ENCODE measurements around the gene CADM3. TPM values are rescaled to one million over a fixed set of nuclear protein-coding genes. Genes with fewer than 3 reads are reported as not detected.

CADM3 gene
- total RNA-seq, 1 donor from 2014 or later = 0.35 TPM

DNA sequence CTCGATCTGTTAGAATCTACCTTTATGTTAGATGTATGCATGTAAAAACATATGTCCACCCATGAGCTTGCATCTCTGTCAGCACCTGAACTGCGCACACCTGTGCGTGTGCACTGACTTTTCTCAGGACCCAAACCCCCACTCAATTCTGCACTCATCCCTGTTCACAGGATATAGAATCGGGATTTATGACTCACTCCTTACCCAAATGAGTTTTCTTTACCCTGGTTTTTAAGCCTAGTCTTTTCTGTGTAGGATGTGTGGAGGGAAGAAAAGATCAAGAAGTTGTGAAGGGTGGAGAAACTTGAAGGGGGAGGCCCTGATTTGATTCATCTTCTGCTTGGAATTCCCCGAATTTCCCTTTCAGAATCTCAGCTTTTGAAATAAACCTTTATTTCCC lies 35.7 kb downstream of the CADM3 start:
- H3K4me3 Mint-ChIP-seq (ENCODE audit: unreplicated experiment) = no peak overlapping the region
- no peaks in the 10 kb centered on the region for H3K4me1 Mint-ChIP-seq (ENCODE audit: low read depth)
- no peaks in the 10 kb centered on the region for H3K36me3 Mint-ChIP-seq (ENCODE audit: low read depth)
- TF ChIP-seq, protein P1, sequence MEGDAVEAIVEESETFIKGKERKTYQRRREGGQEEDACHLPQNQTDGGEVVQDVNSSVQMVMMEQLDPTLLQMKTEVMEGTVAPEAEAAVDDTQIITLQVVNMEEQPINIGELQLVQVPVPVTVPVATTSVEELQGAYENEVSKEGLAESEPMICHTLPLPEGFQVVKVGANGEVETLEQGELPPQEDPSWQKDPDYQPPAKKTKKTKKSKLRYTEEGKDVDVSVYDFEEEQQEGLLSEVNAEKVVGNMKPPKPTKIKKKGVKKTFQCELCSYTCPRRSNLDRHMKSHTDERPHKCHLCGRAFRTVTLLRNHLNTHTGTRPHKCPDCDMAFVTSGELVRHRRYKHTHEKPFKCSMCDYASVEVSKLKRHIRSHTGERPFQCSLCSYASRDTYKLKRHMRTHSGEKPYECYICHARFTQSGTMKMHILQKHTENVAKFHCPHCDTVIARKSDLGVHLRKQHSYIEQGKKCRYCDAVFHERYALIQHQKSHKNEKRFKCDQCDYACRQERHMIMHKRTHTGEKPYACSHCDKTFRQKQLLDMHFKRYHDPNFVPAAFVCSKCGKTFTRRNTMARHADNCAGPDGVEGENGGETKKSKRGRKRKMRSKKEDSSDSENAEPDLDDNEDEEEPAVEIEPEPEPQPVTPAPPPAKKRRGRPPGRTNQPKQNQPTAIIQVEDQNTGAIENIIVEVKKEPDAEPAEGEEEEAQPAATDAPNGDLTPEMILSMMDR (IDR thresholded peaks at IDR 0.05) = no peak
- H3K27ac Mint-ChIP-seq (ENCODE audit: unreplicated experiment) = no peak overlapping the region
- no peaks in the 10 kb centered on the region for H3K9me3 Mint-ChIP-seq (ENCODE audit: low read depth)
- peaks cover 58% of the 10 kb centered on the region for H3K27me3 Mint-ChIP-seq (ENCODE audit: low read depth)
- no peak for DNase-seq (ENCODE audit: low spot score)

DNA sequence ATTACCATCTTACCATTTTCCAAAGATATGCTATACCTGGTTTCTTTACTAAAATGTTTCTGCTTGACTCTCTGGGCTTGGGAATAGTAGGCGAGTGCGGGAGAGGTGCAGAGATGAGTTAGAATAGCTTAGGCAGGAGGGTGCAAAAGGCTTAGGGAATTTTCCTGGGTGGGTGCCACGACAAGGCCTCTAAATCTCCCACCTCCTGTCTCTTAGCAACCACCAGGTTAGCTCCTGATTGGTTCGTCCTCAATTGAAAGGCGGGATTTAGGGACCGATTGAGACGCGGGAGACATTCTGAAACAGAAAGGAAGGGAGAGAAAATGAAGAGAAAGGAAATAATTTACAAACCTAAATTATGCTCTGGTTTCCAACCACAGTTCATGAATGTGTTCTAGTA lies 36.4 kb downstream of the CADM3 start:
- Mint-ChIP-seq H3K4me3 (ENCODE audit: unreplicated experiment) (no peak overlapping the region), H3K27ac (ENCODE audit: unreplicated experiment) (no peak overlapping the region), H3K9me3 (ENCODE audit: low read depth) (no peaks in the 10 kb centered on the region), H3K36me3 (ENCODE audit: low read depth) (no peaks in the 10 kb centered on the region), H3K27me3 (ENCODE audit: low read depth) (peaks cover 58% of the 10 kb centered on the region), H3K4me1 (ENCODE audit: low read depth) (no peaks in the 10 kb centered on the region)
- no peak for DNase-seq (ENCODE audit: low spot score)
- TF ChIP-seq, protein P1 (IDR thresholded peaks at IDR 0.05) = no peak

DNA sequence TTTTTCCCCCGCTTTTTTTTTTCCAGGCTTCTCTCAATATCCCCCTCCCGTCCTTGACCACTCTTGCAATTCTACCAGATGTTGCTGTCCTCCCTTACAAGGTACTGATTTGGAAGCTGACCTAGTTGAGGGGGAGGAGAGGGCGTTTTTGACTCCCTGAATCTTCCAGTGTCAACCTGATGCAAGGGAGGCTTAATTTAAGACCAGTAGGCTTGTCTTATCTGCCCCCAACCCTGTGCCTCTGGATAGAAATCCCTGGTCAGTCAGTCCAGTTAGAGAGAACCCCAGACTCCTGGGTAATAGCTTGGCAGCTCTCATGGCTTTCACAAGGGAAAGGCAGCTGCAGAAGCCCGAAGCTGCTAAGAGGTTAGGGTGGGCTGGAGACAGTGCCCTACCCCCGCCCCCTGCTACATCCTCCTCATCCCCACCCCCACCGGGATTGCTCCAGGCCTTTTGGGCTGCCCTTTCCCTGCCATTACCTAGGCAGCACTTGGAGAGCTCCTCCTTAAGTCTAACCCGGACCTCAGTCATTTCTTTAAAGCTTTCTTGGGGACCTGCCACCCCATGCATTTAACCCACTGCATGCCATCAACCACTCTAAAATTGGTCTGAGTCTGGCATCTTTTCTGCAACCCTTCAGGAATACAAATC lies 36.9 kb downstream of the CADM3 start:
- Mint-ChIP-seq H3K36me3 (ENCODE audit: low read depth) (no peaks in the 10 kb centered on the region), H3K27ac (ENCODE audit: unreplicated experiment) (no peak overlapping the region), H3K4me1 (ENCODE audit: low read depth) (no peaks in the 10 kb centered on the region), H3K9me3 (ENCODE audit: low read depth) (no peaks in the 10 kb centered on the region), H3K4me3 (ENCODE audit: unreplicated experiment) (no peak overlapping the region), H3K27me3 (ENCODE audit: low read depth) (peaks cover 55% of the 10 kb centered on the region)
- no peak for DNase-seq (ENCODE audit: low spot score)
- TF ChIP-seq, protein P1 (IDR thresholded peaks at IDR 0.05) = no peak

DNA sequence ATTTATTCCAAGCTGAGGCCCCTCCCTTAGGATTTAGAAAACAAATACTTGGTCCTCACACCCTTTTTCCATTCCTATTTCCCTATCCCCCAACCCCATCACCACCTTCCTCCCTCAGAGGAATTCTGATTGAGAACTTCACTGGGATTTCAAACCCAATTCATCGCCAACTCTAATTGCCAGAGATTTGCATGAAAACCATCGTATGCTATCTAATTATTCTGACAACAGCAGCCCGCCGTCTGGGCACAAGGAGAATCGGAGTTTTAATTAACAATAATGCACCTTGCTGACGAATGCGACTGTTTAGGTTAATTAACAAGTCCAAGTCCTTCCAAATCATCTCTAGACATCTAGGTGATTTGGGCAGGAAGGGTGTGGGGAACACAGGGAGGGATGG lies 37.6 kb downstream of the CADM3 start:
- Mint-ChIP-seq H3K4me3 (ENCODE audit: unreplicated experiment) (no peak overlapping the region), H3K36me3 (ENCODE audit: low read depth) (no peaks in the 10 kb centered on the region), H3K27me3 (ENCODE audit: low read depth) (peaks cover 53% of the 10 kb centered on the region), H3K4me1 (ENCODE audit: low read depth) (no peaks in the 10 kb centered on the region), H3K27ac (ENCODE audit: unreplicated experiment) (no peak overlapping the region), H3K9me3 (ENCODE audit: low read depth) (no peaks in the 10 kb centered on the region)
- TF ChIP-seq, protein P1 (IDR thresholded peaks at IDR 0.05) = no peak
- DNase-seq (ENCODE audit: low spot score) = no peak

DNA sequence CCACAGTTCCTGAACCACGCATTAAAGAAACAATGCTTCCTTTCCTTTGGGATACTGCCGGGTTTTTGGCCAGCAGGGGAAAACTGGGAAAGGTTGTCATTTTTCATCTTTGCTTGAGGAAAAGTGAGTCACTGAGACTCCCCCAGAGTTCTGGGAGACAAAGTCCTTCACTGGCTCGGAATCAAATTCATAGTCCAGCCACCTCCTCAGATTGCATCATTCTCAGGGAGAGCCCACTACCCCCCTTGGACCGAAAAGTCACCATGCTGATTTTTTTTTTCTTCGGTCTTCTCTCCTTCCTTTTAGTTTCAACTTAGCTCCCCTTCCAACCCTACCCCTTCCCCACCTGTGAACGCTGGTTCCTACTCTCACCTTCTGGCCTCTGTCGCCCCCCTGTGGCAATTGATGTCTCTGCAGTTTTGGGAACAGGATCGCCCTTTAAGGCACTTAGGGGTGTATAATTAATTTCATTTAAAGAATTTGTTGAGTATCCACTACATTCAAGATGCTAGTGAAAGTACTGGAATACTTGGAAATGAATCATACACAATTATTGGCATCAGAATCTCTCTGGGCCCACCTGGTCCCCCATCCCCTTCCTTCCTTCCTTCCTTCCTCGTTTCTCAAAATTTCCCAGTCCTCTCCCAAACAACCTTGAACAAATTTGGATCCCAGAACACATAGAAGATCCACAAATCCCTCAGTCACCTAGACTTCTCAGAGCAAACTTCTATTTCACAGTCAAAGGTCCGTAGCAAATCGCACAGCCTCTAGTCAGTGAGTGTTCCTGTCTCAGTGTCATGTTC lies 40.1 kb downstream of the CADM3 start:
- no peaks in the 10 kb centered on the region for H3K4me1 Mint-ChIP-seq (ENCODE audit: low read depth)
- H3K9me3 Mint-ChIP-seq (ENCODE audit: low read depth) = no peaks in the 10 kb centered on the region
- no peaks in the 10 kb centered on the region for H3K36me3 Mint-ChIP-seq (ENCODE audit: low read depth)
- H3K4me3 Mint-ChIP-seq (ENCODE audit: unreplicated experiment) = no peak overlapping the region
- H3K27me3 Mint-ChIP-seq (ENCODE audit: low read depth) = peaks cover 42% of the 10 kb centered on the region
- no peak for DNase-seq (ENCODE audit: low spot score)
- no peak overlapping the region for H3K27ac Mint-ChIP-seq (ENCODE audit: unreplicated experiment)
- TF ChIP-seq, protein P1 (IDR thresholded peaks at IDR 0.05) = peak; percentile 82

All from chondrocyte (in vitro differentiated cells).